Left ventricle myocardium inferior (tissue), 1 donor: Measurements from ENCODE around the gene DLX2. TPM values are rescaled to one million over a fixed set of nuclear protein-coding genes. Genes with fewer than 3 reads are reported as not detected.

Experiments used
- DNase-seq: peaks from one replicate; pipeline ENCODE4 v3.0.0-alpha.2; 2020
- H3K27ac ChIP-seq: fragments of 200-600 bp; replicated peaks from 2 replicates; pipeline ENCODE4 v1.8.0; 2021
- H3K27me3 ChIP-seq: fragments of 200-600 bp; 2 replicates; pipeline ENCODE4 v1.8.0; 2021; ENCODE audit warnings: low read depth
- H3K36me3 ChIP-seq: fragments of 200-600 bp; 2 replicates; pipeline ENCODE4 v1.8.0; 2021
- H3K4me1 ChIP-seq: fragments of 200-600 bp; 2 replicates; pipeline ENCODE4 v1.8.0; 2021
- H3K4me3 ChIP-seq: fragments of 200-600 bp; 2 replicates; pipeline ENCODE4 v1.8.0; 2021; ENCODE audit warnings: mild to moderate bottlenecking, moderate library complexity
- H3K9me3 ChIP-seq: fragments of 200-600 bp; replicated peaks from 2 replicates; pipeline ENCODE4 v1.8.0; 2021
- CTCF ChIP-seq: fragments of 200-600 bp; IDR thresholded peaks from 2 replicates; pipeline ENCODE4 v1.8.0; 2021; ENCODE audit warnings: antibody characterized with exemption, mild to moderate bottlenecking, borderline replicate concordance
- intact Hi-C: fragments of 100-400 bp; cut with micrococcal nuclease; formaldehyde crosslinking; loops from one replicate; pipeline ENCODE4 v1.11.0; 2022
- total RNA-seq: library from RNA; stranded (reverse); fragmentation: NEBNext Ultra II Directional; extraction: Animal tissue kit (Norgen Biotek cat#: 25700); gene quantifications from one replicate; pipeline ENCODE4 v1.2.1, GENCODE V29; 2021
- donor health status: DM: no; HTN: yes; CAD: no; lungs with severe emphysema.

DLX2 gene
- total RNA-seq, 1 donor from 2014 or later, result not detected

GRCh38 chr2:172106108-172106961 is 3.6 kb upstream of the DLX2 start:
- peak overlapping the region; percentile 36 for H3K4me3 ChIP-seq
- peaks cover 96% of the 10 kb centered on the region for H3K27me3 ChIP-seq
- H3K9me3 ChIP-seq, result no peaks in the 10 kb centered on the region
- intact Hi-C loops, result loop anchor here (10.0 kb wide), 2 partner anchors 292 to 402 kb away; no protein-coding TSS in a partner anchor
- no peak for DNase-seq
- peak; percentile 36 for TF ChIP-seq CTCF
- H3K4me1 ChIP-seq, result peaks cover 49% of the 10 kb centered on the region
- H3K27ac ChIP-seq, result no peak overlapping the region
- H3K36me3 ChIP-seq, result no peaks in the 10 kb centered on the region

- no peak for TF ChIP-seq CTCF
- DNase-seq, result no peak
- no peak overlapping the region for H3K27ac ChIP-seq
- H3K4me1 ChIP-seq, result peaks cover 56% of the 10 kb centered on the region
- H3K4me3 ChIP-seq, result peak overlapping the region; percentile 36
- intact Hi-C loops, result loop anchor here (10.0 kb wide), 2 partner anchors 291 to 401 kb away; no protein-coding TSS in a partner anchor
- peaks cover 99% of the 10 kb centered on the region for H3K27me3 ChIP-seq
- no peaks in the 10 kb centered on the region for H3K36me3 ChIP-seq
- H3K9me3 ChIP-seq, result no peaks in the 10 kb centered on the region
Observed at GRCh38 chr2:172105471-172106107, 2.9 kb upstream of the DLX2 start.

GRCh38 chr2:172103471-172104272 is 972 bp upstream of the DLX2 start:
- peak; percentile 78 for TF ChIP-seq CTCF
- Histone ChIP-seq H3K27ac (no peak overlapping the region), H3K36me3 (no peaks in the 10 kb centered on the region), H3K9me3 (no peaks in the 10 kb centered on the region), H3K27me3 (peaks cover 100% of the 10 kb centered on the region), H3K4me1 (peaks cover 75% of the 10 kb centered on the region), H3K4me3 (peak overlapping the region; percentile 67)
- intact Hi-C loops, result loop anchor here (10.0 kb wide), 2 partner anchors 289 to 399 kb away; no protein-coding TSS in a partner anchor
- DNase-seq, result peak; percentile 73

GRCh38 chr2:172101821-172102390 is 794 bp downstream of the DLX2 start:
- no peak for TF ChIP-seq CTCF
- H3K27ac ChIP-seq, result no peak overlapping the region
- H3K36me3 ChIP-seq, result no peaks in the 10 kb centered on the region
- intact Hi-C loops, result loop anchor here (10.0 kb wide), 2 partner anchors 287 to 397 kb away; no protein-coding TSS in a partner anchor
- no peak for DNase-seq
- H3K4me3 ChIP-seq, result peak overlapping the region; percentile 67
- peaks cover 100% of the 10 kb centered on the region for H3K27me3 ChIP-seq
- peaks cover 74% of the 10 kb centered on the region for H3K4me1 ChIP-seq
- no peaks in the 10 kb centered on the region for H3K9me3 ChIP-seq
